ENCODE measurements around the gene THOC6.

DNA sequence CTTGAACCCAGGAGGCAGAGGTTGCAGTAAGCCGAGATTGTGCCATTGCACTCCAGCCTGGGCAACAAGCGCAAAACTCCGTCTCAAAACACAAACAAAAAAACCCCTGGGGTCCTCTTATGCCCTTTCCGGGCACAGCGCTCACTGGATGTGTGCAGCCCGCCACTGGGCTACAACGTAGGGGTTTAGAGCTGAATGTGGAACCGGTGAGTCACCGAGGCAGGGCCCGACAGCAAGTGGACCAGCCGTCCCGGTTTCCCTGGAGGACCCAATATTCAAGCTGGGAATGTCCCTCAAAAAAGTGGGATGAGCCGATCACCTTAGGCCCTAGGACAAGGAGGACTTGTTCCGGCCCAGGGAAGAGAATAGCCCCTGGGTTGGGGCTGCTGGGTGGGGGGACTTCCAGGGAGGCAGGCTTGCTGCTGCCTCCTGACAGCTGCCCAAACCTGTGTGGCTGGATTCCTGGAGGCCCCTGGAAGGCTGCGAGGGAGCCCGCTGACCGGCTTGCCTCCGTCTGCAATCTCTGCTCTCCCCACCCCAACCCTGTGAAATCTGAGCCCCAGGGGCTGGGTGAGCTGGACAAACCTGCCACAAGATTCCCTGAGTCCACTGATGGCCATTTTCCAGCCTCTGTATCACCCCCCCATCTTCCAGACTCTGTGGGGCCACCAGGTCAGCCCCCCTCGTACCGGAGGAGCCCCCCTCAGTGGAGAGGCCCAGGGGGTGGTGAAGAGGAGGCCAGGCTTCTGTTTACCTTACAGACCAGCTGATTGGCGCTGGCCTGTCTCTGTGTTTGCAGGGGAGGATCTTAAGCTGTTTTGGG lies 14.1 kb upstream of the THOC6 start:
- TF ChIP-seq, protein P1, sequence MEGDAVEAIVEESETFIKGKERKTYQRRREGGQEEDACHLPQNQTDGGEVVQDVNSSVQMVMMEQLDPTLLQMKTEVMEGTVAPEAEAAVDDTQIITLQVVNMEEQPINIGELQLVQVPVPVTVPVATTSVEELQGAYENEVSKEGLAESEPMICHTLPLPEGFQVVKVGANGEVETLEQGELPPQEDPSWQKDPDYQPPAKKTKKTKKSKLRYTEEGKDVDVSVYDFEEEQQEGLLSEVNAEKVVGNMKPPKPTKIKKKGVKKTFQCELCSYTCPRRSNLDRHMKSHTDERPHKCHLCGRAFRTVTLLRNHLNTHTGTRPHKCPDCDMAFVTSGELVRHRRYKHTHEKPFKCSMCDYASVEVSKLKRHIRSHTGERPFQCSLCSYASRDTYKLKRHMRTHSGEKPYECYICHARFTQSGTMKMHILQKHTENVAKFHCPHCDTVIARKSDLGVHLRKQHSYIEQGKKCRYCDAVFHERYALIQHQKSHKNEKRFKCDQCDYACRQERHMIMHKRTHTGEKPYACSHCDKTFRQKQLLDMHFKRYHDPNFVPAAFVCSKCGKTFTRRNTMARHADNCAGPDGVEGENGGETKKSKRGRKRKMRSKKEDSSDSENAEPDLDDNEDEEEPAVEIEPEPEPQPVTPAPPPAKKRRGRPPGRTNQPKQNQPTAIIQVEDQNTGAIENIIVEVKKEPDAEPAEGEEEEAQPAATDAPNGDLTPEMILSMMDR (IDR thresholded peaks at IDR 0.05) = no peak
- TF ChIP-seq POLR2A (IDR thresholded peaks at IDR 0.05) = no peak

Data from ovary (tissue), 3 donors.